ENCODE data around the gene FCHO1. TPM values are rescaled to one million over a fixed set of nuclear protein-coding genes. Genes with fewer than 3 reads are reported as not detected.
A peak's percentile ranks its signal among the peaks of the same experiment; 100 is the strongest.

The FCHO1 gene
- total RNA-seq, 4 donors from 2014 or later, result 2.3 to 41.3 (median 5.3) TPM

DNA sequence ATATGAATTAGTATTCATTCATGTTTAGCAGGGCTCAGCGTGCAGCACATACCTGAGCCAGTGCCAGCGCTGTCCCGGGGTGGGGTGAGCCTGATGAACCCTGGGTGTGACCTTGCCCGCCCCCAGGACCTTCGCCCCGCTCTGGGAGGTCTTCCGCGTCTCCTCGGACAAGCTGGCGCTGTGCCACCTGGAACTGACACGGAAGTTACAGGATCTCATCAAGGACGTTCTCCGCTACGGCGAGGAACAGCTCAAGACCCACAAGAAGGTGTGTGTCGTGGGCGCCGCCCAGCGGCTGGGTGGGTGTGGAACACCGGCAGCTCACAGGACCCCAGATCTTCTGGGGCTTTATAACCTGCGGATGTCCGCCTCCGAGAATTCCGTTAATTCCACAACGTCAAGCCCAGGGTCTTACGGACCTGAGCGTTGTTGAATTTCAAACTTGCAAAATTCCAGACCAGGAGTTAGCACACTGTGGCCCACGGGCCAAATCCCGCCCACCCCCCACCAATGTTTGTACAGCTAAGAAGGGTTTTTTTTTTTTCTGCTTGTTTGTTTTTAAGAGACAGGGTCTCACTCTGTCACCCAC lies 15.4 kb downstream of the FCHO1 start:
- TF ChIP-seq, protein P1, sequence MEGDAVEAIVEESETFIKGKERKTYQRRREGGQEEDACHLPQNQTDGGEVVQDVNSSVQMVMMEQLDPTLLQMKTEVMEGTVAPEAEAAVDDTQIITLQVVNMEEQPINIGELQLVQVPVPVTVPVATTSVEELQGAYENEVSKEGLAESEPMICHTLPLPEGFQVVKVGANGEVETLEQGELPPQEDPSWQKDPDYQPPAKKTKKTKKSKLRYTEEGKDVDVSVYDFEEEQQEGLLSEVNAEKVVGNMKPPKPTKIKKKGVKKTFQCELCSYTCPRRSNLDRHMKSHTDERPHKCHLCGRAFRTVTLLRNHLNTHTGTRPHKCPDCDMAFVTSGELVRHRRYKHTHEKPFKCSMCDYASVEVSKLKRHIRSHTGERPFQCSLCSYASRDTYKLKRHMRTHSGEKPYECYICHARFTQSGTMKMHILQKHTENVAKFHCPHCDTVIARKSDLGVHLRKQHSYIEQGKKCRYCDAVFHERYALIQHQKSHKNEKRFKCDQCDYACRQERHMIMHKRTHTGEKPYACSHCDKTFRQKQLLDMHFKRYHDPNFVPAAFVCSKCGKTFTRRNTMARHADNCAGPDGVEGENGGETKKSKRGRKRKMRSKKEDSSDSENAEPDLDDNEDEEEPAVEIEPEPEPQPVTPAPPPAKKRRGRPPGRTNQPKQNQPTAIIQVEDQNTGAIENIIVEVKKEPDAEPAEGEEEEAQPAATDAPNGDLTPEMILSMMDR (IDR thresholded peaks at IDR 0.05), result peak; percentile 49 to 96 (median 80)
- TF ChIP-seq POLR2A (IDR thresholded peaks at IDR 0.05), result no peak
- Histone ChIP-seq H3K27ac (peak overlapping the region in 3 of 4 donors; percentile 45 to 81 (median 78)), H3K9me3 (no peaks in the 10 kb centered on the region), H3K4me3 (peak overlapping the region in 1 of 4 donors; percentile 2), H3K27me3 (no peaks in the 10 kb centered on the region), H3K4me1 (peaks cover 0 to 15% (median 2%) of the 10 kb centered on the region in 4 donors), H3K36me3 (no peaks in the 10 kb centered on the region)
- DNase-seq, result peak; percentile 75 to 99 (median 95)

DNA sequence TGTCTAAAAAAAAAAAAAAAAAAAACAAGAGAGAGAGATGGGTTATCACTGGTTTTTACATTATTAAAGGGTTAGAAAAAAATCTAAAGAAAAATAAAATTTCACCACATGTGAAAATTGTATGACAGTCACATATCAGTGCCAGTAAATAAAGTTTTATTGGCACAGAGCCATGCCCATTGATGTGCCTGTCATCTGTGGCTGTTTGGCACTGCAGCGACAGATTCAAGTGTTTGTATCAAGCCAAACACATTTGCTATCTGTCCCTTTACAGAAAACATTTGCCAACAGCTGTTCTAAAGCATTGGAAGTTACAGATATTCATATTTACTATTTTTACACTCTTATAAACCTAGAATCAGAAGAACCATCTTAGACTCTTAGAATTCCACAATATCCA lies 16.3 kb downstream of the FCHO1 start:
- Histone ChIP-seq H3K27me3 (no peaks in the 10 kb centered on the region), H3K4me3 (no peak overlapping the region), H3K4me1 (peaks cover 0 to 15% (median 2%) of the 10 kb centered on the region in 4 donors), H3K36me3 (no peaks in the 10 kb centered on the region), H3K27ac (no peak overlapping the region), H3K9me3 (no peaks in the 10 kb centered on the region)
- DNase-seq, result no peak
- TF ChIP-seq, protein P1 (IDR thresholded peaks at IDR 0.05), result no peak
- TF ChIP-seq POLR2A (IDR thresholded peaks at IDR 0.05), result no peak

DNA sequence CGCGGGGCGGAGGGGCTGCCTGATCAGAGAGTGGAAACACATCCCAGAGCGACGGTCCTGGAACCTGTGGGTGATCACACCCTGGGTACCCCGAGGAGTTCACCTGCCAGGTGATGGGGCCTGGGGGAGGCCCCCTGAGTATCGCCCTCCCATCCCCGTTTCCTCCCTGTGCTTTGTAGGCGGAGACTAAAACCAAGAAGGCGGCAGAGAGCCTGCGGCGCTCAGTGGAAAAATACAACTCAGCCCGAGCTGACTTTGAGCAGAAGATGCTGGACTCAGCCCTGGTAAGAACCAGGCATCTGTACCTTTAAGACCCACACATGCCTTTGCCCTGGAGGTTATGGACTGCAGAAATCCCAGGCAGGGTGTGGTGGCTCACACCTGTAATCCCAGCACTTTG lies 19.3 kb downstream of the FCHO1 start:
- Histone ChIP-seq H3K4me3 (no peak overlapping the region), H3K27ac (no peak overlapping the region), H3K9me3 (no peaks in the 10 kb centered on the region), H3K27me3 (no peaks in the 10 kb centered on the region), H3K4me1 (peaks cover 0 to 12% (median under 1%) of the 10 kb centered on the region in 4 donors), H3K36me3 (no peaks in the 10 kb centered on the region)
- TF ChIP-seq, protein P1 (IDR thresholded peaks at IDR 0.05), result no peak
- no peak for TF ChIP-seq POLR2A (IDR thresholded peaks at IDR 0.05)
- no peak for DNase-seq

DNA sequence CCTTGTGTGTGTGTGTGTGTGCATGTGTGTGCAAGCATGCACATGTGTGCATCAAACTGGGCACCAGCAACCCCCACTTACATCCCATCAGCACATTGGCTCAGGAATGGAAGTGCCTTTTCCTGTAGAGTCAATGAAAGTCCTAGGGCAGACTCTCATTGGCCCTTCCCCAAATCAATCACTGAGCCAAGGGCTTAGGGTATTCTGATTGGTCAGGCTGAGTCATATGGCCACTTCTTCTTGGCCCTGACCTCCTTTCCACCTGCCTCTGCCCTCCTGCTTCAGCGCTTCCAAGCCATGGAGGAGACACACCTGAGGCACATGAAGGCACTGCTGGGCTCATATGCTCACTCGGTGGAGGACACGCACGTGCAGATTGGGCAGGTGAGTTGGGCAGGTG lies 20.9 kb downstream of the FCHO1 start:
- Histone ChIP-seq H3K36me3 (no peaks in the 10 kb centered on the region), H3K9me3 (no peaks in the 10 kb centered on the region), H3K27ac (no peak overlapping the region), H3K4me3 (no peak overlapping the region), H3K27me3 (no peaks in the 10 kb centered on the region), H3K4me1 (peaks cover 0 to 7% (median 0%) of the 10 kb centered on the region in 4 donors)
- no peak for DNase-seq
- TF ChIP-seq, protein P1 (IDR thresholded peaks at IDR 0.05), result no peak
- no peak for TF ChIP-seq POLR2A (IDR thresholded peaks at IDR 0.05)

DNA sequence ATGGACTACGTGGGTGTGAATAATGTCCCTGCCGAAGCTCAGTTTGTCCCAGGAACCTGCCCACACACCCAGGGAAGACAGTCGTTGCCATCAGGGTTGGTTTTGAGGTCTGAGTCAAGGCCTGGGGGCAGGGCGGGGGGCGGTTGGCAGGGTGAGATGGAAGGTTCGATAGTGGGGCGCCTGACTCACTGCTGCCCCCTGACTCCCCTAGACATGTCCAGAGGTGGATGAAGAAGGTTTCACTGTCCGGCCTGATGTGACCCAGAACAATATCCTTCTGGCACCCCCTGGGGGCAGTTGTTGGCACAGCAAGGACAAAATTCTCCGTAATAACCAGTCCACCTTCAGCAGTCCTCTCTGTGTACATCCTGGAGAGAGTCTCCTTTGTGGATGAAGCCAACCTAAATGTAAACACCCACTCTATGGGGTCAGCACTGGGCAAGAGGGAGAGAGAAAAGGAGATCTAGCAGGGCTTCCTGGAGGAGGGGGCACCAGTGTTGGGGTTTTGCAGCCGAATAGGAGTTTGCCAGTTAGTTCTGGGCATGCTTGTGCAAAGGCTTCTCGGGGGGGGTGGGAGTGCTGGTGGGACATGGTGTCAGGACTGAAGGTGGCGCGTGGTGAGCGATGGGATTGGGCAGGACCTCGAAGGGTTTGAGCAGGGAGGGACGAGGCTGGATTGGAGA lies 24.1 kb downstream of the FCHO1 start:
- Histone ChIP-seq H3K27me3 (no peaks in the 10 kb centered on the region), H3K4me3 (no peak overlapping the region), H3K27ac (peak overlapping the region in 1 of 4 donors; percentile 69), H3K9me3 (no peaks in the 10 kb centered on the region), H3K36me3 (no peaks in the 10 kb centered on the region), H3K4me1 (peaks cover 0 to 10% (median 3%) of the 10 kb centered on the region in 4 donors)
- no peak for TF ChIP-seq POLR2A (IDR thresholded peaks at IDR 0.05)
- TF ChIP-seq, protein P1 (IDR thresholded peaks at IDR 0.05), result peak; percentile 17 to 68 (median 48)
- peak in 2 of 3 donors; percentile 45 to 78 for DNase-seq

Data from Peyer's patch (tissue), 4 donors.